Bone marrow (tissue), 2 donors: ENCODE data around the gene PRR9.

ENCODE experiments used
- DNase-seq, 2 donors: peaks; one replicate each; lab custom pipeline; 2025; lab: John Stamatoyannopoulos, UW

Gene PRR9

GRCh38 chr1:153265457-153265856 is 48.1 kb downstream of the PRR9 start:
- no peak for DNase-seq
